IPS-11a (cell line): ENCODE data around the gene MAPK1.
A peak's percentile ranks its signal among the peaks of the same experiment; 100 is the strongest.
"Not testable (repeated sequence)": the region's sequence is repeated elsewhere in the genome, so short reads cannot be mapped to it uniquely, and the experiment has no call there.

Experiments used
- H3K4me3 ChIP-seq: one replicate; pipeline ENCODE4 v1.5.1; 2013; ENCODE audit warnings: low read depth, low read length, control low read depth

The MAPK1 gene

GRCh38 chr22:21867528-21868266, at the start of gene MAPK1:
TSS of gene MAPK1 (minus strand) at chr22:21867645. CDS start at chr22:21867440, 205 bp downstream.
- H3K4me3 ChIP-seq = peak within 1 kb of the TSS; percentile 88

GRCh38 chr22:21916309-21916918, 49.0 kb upstream of the MAPK1 start:
- no peak overlapping the region for H3K4me3 ChIP-seq

GRCh38 chr22:21915624-21916308, 48.3 kb upstream of the MAPK1 start:
- no peak overlapping the region for H3K4me3 ChIP-seq

- not testable (repeated sequence) for H3K4me3 ChIP-seq
Observed at GRCh38 chr22:21914033-21914642, 46.7 kb upstream of the MAPK1 start.

- H3K4me3 ChIP-seq = not testable (repeated sequence)
Observed at GRCh38 chr22:21910367-21910766, 42.9 kb upstream of the MAPK1 start.

- no peak overlapping the region for H3K4me3 ChIP-seq
Observed at GRCh38 chr22:21909871-21910270, 42.4 kb upstream of the MAPK1 start.

- no peak overlapping the region for H3K4me3 ChIP-seq
Observed at GRCh38 chr22:21907638-21908522, 40.4 kb upstream of the MAPK1 start.

GRCh38 chr22:21905234-21905633, 37.8 kb upstream of the MAPK1 start:
- H3K4me3 ChIP-seq = not testable (repeated sequence)

GRCh38 chr22:21904250-21904789, 36.9 kb upstream of the MAPK1 start:
- H3K4me3 ChIP-seq = no peak overlapping the region

- no peak overlapping the region for H3K4me3 ChIP-seq
Observed at GRCh38 chr22:21903283-21903682, 35.8 kb upstream of the MAPK1 start.

GRCh38 chr22:21902296-21903087, 35.0 kb upstream of the MAPK1 start:
- H3K4me3 ChIP-seq = no peak overlapping the region

GRCh38 chr22:21898354-21898896, 31.0 kb upstream of the MAPK1 start:
- no peak overlapping the region for H3K4me3 ChIP-seq

- no peak overlapping the region for H3K4me3 ChIP-seq
Observed at GRCh38 chr22:21896951-21897513, 29.6 kb upstream of the MAPK1 start.

- H3K4me3 ChIP-seq = not testable (repeated sequence)
Observed at GRCh38 chr22:21896275-21896674, 28.8 kb upstream of the MAPK1 start.

GRCh38 chr22:21894799-21895198, 27.4 kb upstream of the MAPK1 start:
- no peak overlapping the region for H3K4me3 ChIP-seq

- no peak overlapping the region for H3K4me3 ChIP-seq
Observed at GRCh38 chr22:21889251-21889990, 22.0 kb upstream of the MAPK1 start.

GRCh38 chr22:21887841-21888240, 20.4 kb upstream of the MAPK1 start:
- no peak overlapping the region for H3K4me3 ChIP-seq

- H3K4me3 ChIP-seq = not testable (repeated sequence)
Observed at GRCh38 chr22:21883930-21884329, 16.5 kb upstream of the MAPK1 start.
